Left lung (tissue), 10 donors: ENCODE data around the gene ADGRB3. TPM values are rescaled to one million over a fixed set of nuclear protein-coding genes. Genes with fewer than 3 reads are reported as not detected.

Source experiments
- ATAC-seq: fragments of 200-7000 bp; cut with Tn5 transposase; one replicate; pipeline ENCODE4 v1.9.1; 2020; ENCODE audit warnings: moderate library complexity
- DNase-seq, 4 donors: peaks; one replicate each; pipeline ENCODE4 v3.0.0-alpha.2; 2013 to 2020
- H3K27ac ChIP-seq, 2 donors: fragments of 200-600 bp; sonication (generic) in 1 of 2; one replicate each; pipeline versions ENCODE4 v1.5.0 to v1.8.0; 2020 to 2021
- H3K27me3 ChIP-seq, 2 donors: fragments of 200-600 bp; sonication (generic) in 1 of 2; one replicate each; pipeline versions ENCODE4 v1.5.0 to v1.8.0; 2020 to 2021
- H3K36me3 ChIP-seq, 2 donors: fragments of 200-600 bp; sonication (generic) in 1 of 2; one replicate each; pipeline versions ENCODE4 v1.5.0 to v1.8.0; 2020 to 2021
- H3K4me1 ChIP-seq, 2 donors: fragments of 200-600 bp; one replicate each; pipeline ENCODE4 v1.8.0; 2021
- H3K4me3 ChIP-seq, 2 donors: fragments of 200-600 bp; sonication (generic) in 1 of 2; one replicate each; pipeline versions ENCODE4 v1.5.0 to v1.8.0; 2020 to 2021; ENCODE audit warnings: mild to moderate bottlenecking in 1 of 2
- H3K9me3 ChIP-seq, 2 donors: fragments of 200-600 bp; sonication (generic) in 1 of 2; one replicate each; pipeline versions ENCODE4 v1.5.0 to v1.8.0; 2020 to 2021
- intact Hi-C, 2 donors: fragments of 100-400 bp; cut with DNase I; formaldehyde crosslinking; loops; one replicate each; pipeline versions ENCODE4 v1.11.2 to v1.14.2; 2022
- polyA plus RNA-seq, 6 donors: library from polyadenylated mRNA; unstranded; fragments of 120-200 nt; gene quantifications; one replicate each; pipeline ENCODE4 v1.2.1, GENCODE V29; 2013; ENCODE audit not compliant: insufficient read length in 6 of 6
- total RNA-seq, 2 donors: library from RNA; stranded (reverse); fragmentation: NEBNext Ultra II Directional; extraction: Animal tissue kit (Norgen Biotek cat#: 25700); gene quantifications; one replicate each; pipeline ENCODE4 v1.2.1, GENCODE V29; 2021
- TF ChIP-seq, protein P1 (sequence below), 2 donors: fragments of 200-600 bp; sonication (generic) in 1 of 2; IDR thresholded peaks; one replicate each; pipeline versions ENCODE4 v1.5.0 to v1.8.0; 2021; ENCODE audit warnings: antibody characterized with exemption in 2 of 2
- donor health status: DM: no; HTN: yes; CAD: no.
- donor health status: DM: no; HTN: no; CAD: no.

ADGRB3 gene
- total and polyA plus RNA-seq, 8 donors: 2.0 to 22.4 (median 13.7) TPM

DNA sequence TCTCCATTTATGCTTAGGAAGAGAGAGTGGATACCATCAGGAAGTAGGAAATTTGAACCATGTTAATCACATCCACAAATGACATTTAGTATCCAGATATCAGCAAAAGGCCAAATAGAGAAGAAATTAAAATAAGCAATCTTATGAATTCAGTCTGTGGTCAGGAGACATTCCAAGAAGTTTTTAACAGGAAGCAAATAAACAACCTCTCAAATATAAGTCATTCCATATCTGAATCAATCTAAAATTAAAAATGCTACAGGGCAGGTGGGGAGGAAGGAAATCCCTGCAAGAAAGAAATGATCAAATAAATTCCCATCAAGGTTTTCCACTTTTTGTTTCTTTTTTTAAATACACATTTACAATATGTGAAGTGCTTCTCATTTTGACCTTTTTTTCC lies 641.1 kb downstream of the ADGRB3 start:
- Histone ChIP-seq H3K4me3 (no peak overlapping the region), H3K4me1 (no peaks in the 10 kb centered on the region), H3K27me3 (no peaks in the 10 kb centered on the region), H3K36me3 (no peaks in the 10 kb centered on the region), H3K27ac (no peak overlapping the region), H3K9me3 (no peaks in the 10 kb centered on the region)
- TF ChIP-seq, protein P1, sequence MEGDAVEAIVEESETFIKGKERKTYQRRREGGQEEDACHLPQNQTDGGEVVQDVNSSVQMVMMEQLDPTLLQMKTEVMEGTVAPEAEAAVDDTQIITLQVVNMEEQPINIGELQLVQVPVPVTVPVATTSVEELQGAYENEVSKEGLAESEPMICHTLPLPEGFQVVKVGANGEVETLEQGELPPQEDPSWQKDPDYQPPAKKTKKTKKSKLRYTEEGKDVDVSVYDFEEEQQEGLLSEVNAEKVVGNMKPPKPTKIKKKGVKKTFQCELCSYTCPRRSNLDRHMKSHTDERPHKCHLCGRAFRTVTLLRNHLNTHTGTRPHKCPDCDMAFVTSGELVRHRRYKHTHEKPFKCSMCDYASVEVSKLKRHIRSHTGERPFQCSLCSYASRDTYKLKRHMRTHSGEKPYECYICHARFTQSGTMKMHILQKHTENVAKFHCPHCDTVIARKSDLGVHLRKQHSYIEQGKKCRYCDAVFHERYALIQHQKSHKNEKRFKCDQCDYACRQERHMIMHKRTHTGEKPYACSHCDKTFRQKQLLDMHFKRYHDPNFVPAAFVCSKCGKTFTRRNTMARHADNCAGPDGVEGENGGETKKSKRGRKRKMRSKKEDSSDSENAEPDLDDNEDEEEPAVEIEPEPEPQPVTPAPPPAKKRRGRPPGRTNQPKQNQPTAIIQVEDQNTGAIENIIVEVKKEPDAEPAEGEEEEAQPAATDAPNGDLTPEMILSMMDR (IDR thresholded peaks at IDR 0.05): no peak
- intact Hi-C loops: no loop called here
- no peak for DNase-seq
- no peak for ATAC-seq

DNA sequence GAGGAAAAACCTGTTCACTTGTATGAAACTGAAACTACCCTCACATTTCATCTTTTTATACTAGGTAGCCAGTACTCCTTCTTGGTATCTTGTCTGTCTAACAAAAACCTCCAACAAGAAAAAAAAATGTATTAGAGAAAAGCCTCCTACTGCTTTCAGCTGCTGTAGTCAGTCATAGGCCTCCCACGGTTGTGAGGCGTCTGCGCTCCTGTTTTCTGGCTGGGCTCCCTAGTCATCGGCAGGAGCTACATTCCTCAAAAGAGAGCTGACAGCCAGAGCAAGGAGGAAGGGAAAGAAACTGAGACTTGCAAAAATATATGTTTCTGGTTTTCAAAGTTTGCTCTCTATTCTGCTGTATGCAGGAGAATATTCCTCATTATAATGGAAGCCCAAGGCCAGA lies 644.7 kb downstream of the ADGRB3 start:
- Histone ChIP-seq H3K9me3 (no peaks in the 10 kb centered on the region), H3K36me3 (no peaks in the 10 kb centered on the region), H3K27ac (no peak overlapping the region), H3K27me3 (no peaks in the 10 kb centered on the region), H3K4me3 (no peak overlapping the region), H3K4me1 (no peaks in the 10 kb centered on the region)
- TF ChIP-seq, protein P1 (IDR thresholded peaks at IDR 0.05): no peak
- ATAC-seq (no peak), DNase-seq (peak in 2 of 4 donors; percentile 7 to 17)
- intact Hi-C loops: no loop called here

DNA sequence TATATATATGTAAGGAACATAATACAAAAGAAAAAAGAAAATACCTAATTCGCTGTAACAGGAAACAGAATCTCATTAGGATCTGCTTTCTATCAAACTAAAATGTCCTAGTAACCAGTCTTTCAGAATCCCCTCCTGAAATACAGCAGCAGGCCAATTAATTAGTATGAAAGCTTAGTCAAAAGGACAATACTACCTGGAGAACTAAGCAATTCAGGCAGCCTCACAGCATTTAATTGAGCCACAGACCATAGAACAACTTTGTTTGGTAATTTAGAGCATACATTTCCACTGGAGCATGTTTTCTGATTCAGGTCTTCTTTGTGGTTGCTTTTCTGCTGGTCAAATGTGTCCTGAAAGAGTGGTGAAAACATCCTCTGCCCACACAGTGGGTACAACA lies 645.8 kb downstream of the ADGRB3 start:
- no peak overlapping the region for H3K4me3 ChIP-seq
- intact Hi-C loops: no loop called here

GRCh38 chr6:69284176-69284730 lies 649.2 kb downstream of the ADGRB3 start:
- H3K36me3 ChIP-seq: no peaks in the 10 kb centered on the region
- no peak overlapping the region for H3K4me3 ChIP-seq
- no peaks in the 10 kb centered on the region for H3K9me3 ChIP-seq
- H3K27me3 ChIP-seq: no peaks in the 10 kb centered on the region
- TF ChIP-seq, protein P1 (IDR thresholded peaks at IDR 0.05): no peak
- intact Hi-C loops: no loop called here
- H3K4me1 ChIP-seq: no peaks in the 10 kb centered on the region
- DNase-seq: no peak
- no peak for ATAC-seq
- no peak overlapping the region for H3K27ac ChIP-seq

More for the DNA sequence above, 645.8 kb downstream of the ADGRB3 start:
- H3K36me3 ChIP-seq: no peaks in the 10 kb centered on the region
- ATAC-seq (no peak), DNase-seq (no peak)
- H3K9me3 ChIP-seq: no peaks in the 10 kb centered on the region
- H3K27me3 ChIP-seq: no peaks in the 10 kb centered on the region
- no peak overlapping the region for H3K27ac ChIP-seq
- H3K4me1 ChIP-seq: no peaks in the 10 kb centered on the region
- TF ChIP-seq, protein P1 (IDR thresholded peaks at IDR 0.05): no peak

DNA sequence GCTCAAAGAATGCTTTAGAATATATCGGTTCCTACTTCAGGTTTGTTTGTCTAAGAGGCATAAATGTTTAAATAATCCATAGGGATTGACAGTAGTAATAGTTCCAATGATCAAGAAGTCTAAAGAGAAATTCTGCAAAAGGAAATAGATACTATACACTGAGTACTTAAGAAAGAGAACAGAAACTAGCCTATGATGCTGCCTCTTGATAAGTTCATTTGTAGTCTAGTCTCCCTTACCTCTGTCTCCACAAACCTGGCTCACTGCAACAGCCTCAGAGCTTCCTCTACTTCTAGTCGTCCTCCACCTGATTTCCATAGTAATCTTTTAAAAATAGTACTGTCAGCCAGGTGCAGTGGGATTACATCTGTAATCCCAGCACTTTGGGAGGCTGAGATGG lies 650.0 kb downstream of the ADGRB3 start:
- TF ChIP-seq, protein P1 (IDR thresholded peaks at IDR 0.05): no peak
- DNase-seq: no peak
- intact Hi-C loops: no loop called here
- Histone ChIP-seq H3K4me3 (no peak overlapping the region), H3K9me3 (no peaks in the 10 kb centered on the region), H3K27ac (no peak overlapping the region), H3K36me3 (no peaks in the 10 kb centered on the region), H3K27me3 (no peaks in the 10 kb centered on the region), H3K4me1 (no peaks in the 10 kb centered on the region)
- no peak for ATAC-seq
